ENCODE results near the gene ATP6V0D1.
"Not testable (repeated sequence)": the region's sequence is repeated elsewhere in the genome, so short reads cannot be mapped to it uniquely, and the experiment has no call there.

The ATP6V0D1 gene

DNA sequence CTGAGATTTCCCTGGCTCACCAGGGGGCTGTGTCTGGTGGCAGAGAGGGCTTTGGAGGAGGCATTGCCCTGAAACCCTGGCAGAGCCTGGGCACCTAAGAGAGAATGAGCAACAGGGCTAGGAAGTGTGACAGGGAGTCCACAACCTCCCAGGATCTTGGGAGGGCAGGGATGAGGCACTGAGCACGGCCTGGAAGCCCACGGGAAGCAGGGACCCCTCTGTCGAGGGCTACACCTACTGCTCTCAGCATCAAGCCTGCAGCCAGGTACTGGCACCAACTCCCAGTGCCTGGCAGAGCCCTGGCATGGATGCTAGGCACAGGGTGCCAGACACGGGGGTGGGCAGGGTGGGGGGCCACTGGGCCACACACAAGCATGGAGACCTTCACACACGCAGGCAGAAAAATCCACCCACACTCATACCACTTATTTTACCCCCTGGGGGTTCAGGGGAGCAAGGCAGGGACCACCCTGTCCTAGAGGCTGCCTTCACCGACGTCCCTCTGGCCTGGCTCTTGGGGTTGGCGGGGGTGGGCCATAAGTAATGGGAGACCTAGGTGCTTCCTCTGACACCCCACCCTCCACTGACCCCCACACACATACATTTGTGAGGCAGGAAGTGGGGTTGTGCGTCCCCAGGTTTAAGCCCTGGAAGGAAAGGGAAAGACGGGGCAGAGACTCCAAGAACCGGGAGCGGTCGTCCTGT, 51.0 kb downstream of the ATP6V0D1 start:
- DNase-seq (ENCODE audit: low read depth, low spot score), result no peak

DNA sequence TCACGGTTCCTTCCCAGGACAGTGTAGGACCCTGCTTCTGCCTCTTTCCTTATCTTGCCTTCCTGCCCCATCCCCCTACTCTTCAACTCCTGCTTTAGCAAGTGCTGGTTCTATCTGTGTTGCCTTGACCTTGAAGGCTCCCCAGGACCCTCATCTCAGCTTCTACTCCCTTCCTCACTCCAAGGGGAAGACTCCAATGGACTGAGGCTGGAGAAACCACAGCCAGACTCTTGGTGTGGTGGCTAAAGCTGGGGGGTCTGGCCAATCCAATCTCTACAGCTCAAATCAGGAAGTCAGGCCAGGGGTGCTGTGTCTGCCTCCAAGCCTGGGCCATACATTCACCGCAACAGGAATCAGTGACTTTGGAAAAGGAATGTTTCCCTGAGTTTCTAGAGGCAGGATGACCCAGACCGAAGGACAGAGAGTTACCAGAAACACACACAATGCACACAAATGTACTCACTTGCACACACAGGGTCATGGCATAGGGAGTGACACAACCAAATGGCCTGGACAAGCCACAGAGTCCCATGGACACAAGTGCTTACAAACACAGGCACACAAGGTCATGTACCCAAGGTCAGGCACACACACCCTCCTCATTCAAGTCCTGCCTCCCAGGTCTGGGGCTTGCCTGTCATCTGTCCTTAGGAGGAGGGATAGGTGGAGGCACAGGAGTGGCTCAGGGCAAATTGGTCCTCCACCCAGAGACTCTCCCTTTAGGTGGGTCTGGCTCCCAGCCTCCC, 51.7 kb downstream of the ATP6V0D1 start:
- no peak for DNase-seq (ENCODE audit: low read depth, low spot score)

DNA sequence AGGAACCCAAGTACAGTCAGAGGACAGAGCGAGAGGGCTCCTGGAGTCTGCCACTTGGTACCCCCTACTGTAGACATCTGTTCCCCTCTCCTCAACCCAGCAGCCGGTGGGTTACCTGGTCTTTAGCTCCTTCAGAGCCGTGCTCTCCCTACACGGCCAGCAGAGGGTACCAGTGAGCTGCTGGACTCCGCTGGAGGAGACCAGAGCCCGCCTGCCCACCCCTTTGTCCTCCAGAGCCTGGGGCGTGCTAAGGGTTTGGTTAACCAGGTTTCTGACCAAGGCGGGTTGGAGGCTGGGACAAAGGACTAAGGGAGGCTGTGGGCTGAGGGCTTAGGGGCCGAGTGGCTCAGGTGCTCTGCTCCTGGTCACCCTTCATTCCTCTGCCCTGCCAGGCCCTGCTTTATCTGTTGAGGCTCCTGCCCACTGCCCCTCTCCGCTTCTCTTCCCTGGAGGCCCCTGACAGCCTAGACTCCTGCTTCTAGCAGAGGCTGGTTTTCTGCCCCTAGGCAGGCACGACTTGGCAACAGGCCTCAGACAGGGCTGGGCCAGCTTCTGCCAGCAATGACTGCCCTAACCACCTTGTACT, 52.7 kb downstream of the ATP6V0D1 start:
- DNase-seq (ENCODE audit: low read depth, low spot score), result peak; percentile 23

DNA sequence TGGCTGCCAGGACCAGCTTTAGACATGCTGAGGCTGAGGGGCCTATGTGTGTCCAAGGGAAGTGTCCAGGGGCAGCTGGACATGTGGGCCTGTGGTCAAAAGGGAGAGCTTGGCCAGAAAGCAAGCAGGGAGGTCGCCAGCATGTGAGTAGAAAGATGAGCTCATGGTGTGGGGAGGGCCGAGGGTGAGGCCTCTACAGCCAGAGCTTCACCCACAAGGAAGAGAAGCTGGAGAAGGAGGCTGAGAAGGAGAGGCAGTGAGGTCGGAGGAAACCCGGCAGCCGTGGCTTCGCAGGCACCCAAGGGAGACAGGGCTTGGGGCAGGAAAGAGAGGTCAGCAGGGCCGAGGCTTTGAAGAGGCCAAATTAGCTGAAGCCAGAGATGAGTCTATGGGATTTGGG, 54.0 kb downstream of the ATP6V0D1 start:
- no peak for DNase-seq (ENCODE audit: low read depth, low spot score)

DNA sequence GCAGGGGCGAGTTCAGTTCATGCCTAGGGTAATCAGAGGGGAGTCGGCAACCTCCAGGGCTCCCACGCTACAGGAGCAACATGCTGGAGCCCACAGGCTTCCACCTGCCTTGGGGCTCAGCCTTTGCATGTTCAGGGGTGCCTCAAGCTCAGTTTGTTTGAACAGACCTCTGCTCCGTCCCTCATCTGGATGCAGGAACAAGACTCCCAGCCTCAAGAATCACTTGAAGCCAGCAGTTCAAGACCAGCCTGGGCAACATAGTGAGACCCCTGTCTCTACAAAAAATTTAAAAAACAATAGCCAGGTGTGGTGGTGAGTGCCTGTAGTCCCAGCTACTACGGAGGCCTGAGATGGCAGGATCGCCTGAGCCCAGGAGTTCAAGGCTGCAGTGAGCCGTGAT, 54.9 kb downstream of the ATP6V0D1 start:
- DNase-seq (ENCODE audit: low read depth, low spot score), result no peak

DNA sequence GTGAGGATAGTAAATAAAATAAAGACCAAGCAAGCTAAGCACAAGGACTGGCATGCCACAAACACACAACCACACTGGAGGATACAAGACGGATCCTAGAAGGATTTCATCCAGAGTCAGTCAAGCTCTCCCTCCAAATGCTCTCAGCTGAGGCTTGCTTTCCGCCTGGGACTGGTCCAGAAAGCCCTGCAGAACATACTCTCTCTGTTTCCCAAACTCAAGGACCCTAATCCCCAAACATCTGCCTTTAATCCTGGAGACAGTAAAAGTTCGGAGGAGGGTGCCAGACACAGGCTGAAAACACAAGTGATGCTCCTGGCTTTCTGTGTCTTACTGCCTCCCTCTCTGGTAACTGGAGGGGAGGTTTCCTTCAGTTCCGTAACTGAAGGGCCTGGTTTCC, 55.4 kb downstream of the ATP6V0D1 start:
- no peak for DNase-seq (ENCODE audit: low read depth, low spot score)

DNA sequence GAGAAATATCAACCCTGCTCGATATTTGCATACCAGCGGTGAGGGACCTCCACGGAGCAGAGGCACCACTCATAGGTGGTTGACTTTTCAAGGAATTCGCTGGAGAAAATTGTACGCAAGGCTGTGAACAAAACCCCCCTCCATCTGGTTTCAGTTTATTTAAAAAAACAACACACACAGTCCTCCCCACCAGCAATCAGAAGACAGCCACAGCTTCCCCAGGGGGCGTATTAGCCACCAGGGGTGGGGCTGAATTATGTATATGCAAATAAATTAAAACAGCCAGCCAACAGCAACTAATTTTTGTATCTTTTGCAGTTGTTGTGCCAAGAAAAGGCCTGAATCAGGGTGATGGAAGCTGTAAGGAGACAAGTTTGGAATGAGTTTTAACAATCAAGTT, 55.9 kb downstream of the ATP6V0D1 start:
- DNase-seq (ENCODE audit: low read depth, low spot score), result no peak

DNA sequence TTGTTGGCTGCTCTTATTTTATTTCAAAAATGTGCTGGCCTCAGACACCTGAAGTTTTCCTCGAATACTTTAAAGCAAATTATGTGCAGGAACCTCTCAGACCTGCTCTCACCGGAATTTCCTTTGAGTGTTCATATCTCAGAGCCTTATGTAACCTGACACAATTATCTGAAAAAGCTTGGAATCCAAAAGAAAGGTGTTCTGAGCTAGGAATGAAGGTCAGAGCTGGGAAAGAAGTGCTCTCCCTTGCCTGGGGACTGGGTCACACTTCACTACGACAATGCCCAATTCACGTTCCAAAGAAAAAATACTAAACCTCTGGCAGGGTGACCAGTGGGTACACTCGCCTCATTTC, 56.7 kb downstream of the ATP6V0D1 start:
- no peak for DNase-seq (ENCODE audit: low read depth, low spot score)

DNA sequence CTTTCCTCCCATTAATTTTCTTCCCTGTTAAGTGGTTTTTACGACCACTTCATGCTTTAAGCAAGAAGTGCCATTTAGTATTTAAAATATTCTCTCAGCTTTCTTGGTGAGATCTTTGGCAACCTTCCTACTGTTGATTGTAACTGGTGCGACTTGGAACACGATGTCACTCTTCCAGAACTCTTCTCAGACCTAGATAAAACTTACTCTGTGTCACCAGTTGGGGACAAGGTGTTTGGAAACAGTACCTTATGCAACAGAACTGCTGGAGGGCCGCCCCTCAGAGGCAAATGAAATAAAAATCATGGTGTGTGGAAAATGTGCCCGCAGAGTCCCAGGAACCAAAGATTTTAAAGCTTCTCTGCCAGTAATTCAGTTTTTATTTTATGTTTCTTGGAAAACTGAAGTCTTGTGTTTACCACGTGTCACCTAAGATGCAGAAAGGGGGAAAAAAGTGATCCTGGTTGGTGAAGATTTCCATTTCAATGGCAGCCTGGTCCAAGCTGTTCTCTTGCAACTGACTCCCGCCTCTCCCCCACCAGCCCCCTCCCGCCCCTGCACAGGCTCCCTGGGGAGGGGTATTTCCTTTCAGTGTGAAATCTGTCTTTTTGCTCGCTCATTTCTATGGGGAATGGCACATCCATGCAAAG, 57.2 kb downstream of the ATP6V0D1 start:
- no peak for DNase-seq (ENCODE audit: low read depth, low spot score)

DNA sequence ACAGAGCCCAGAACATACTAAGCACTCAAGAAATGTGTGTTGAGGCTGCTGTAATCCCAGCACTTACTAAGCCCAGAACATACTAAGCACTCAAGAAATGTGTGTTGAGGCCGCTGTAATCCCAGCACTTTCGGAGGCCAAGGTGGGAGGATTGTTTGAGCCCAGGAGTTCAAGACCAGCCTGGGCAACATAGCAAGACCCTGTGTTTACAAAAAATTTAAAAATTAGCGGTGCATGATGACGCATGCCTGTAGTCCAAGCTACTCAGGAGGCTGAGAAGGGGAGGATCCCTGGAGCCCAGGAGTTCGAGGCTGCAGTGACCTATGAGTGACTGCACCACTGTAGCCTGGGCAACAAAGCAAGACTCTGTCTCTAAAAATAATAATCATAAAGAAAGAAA, 57.9 kb downstream of the ATP6V0D1 start:
- no peak for DNase-seq (ENCODE audit: low read depth, low spot score)

DNA sequence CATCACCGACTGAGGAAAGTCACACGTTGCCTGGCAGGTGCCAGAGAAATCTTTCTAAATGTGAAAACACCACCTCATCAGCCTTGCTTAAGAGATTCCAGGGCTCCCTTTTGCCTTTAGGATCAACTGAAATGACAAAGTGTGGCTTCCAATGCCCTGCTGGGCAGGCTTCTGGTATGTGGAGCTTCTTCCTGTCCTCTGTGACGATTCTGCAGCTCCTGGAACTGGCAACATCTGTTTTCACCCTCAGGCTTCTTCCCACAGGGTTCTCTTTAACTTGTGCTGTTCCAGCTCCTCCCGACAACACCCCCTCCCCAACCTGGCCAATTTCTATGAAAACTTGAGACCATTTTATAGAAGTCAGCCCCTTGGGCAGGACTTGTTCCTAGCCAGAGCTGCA, 59.9 kb downstream of the ATP6V0D1 start:
- DNase-seq (ENCODE audit: low read depth, low spot score), result no peak

DNA sequence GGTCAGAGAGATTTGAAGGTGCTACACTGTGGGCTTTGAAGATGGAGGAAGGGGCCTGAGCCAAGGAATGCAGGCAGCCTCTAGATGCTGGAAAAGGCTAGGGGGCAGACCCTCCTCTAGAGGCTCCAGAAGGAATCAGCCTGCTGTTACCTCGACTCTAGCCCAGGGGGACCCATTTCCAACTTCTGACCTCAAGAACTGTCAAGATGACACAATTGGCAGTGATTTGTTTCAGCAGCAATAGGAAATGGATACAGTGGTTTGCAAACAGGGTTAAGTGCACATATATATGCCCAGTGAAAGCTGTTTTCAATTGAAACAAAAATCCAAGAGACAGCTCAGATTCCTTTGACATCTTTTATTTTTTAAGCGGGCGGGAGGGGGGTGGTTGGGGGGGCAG, 61.0 kb downstream of the ATP6V0D1 start:
- DNase-seq (ENCODE audit: low read depth, low spot score), result no peak

DNA sequence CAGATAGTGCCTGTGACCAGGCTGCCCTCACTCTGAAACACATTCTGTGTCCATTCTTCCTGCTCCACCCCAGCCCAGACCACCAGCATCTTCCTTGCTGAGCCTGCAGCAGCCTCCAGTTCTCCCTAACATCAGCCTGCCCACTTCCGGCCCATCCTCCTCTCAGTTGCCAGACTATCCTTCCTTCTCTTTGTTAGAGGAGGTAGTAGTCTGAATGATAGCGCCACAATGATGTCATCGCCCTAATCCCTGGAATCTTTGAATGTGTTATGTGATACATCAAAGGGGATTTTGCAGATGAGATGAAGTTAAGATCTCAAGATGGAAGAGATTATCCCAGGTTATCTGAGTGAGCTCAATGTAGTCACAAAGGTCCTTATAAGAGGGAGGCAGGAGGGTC, 61.5 kb downstream of the ATP6V0D1 start:
- no peak for DNase-seq (ENCODE audit: low read depth, low spot score)

DNA sequence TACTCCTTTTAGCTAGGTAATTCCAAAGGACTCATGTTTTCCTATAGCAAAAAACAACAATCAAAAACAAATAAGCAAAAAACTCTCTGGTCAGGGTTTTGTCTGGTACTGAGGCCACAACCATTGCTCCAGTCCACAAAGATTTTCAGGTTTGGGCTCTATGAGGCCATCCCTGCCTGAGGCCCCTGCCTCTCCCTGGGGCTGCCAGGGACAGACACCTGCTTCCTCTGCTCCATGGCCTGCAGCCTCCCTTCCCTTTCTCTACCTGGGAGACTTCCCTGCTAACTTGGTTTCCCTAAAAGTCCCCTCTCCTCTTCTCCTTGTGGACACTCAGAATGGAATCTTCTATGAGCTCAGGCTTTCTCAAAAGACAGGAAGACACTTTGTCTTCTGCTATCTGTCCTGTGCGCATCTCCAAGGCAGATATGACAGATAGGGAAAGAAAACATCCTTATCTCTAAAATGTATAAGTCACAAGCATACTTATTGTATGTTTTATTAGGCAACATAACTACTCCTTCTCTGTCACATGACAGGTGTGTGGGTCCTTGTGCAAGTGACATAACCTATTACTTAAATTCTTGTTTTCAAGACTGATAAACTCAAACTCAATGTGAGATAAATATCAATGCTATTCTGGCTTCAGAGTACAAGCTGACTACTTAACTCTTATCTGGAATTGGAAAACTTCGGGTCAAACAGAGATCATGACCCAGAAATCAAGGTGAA, 63.5 kb downstream of the ATP6V0D1 start:
- no peak for DNase-seq (ENCODE audit: low read depth, low spot score)

DNA sequence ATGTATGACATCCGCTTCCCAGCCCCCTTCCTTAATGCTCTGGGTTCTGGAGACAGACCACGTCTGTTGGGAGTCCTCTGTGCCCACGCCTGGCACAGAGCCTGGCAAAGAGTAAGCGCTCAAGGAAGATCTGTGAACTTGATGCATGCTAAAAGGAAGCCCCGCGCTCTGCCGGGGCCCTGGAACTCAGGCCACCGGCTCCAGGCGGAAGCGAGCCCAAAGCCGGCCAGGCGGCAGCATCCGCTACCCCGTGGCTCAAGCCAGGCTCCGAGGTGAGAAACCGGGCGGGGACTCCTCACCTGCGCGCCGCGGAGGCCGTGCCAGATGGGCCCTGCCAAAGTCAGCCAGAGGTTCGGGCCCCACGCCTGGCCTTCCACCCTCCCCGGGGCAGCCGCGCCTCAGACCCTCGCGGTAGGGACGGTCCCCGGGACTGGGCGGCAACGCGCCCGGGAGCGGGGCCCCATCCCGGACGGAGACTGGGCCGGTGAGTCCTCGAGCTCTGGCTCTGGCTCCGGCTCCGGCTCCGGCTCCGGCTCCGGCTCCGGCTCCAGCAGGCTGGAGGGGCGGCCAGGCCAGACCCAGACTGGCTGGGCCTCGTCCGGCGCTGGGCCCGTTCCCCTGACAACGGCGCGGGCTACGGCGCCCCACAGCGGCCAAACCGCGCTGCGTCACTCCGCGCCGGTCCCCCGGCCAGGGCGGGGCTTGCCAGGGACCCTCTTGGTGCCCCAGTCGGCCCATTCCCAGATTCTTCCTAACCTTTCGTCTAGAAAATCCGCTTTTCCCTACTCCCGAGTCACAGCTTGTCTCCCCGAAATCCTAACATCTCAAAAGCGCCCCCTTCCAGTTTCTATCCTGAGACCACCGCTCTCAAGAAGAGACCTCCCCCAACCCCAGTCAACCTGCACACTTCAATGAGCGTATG, 64.8 kb downstream of the ATP6V0D1 start, which contains the start of gene ZDHHC1:
Gene ZDHHC1 (minus strand): TSS at position 606 of the 922 bp plus-strand sequence. CDS start 8,702 bp downstream, outside the sequence.
- DNase-seq (ENCODE audit: low read depth, low spot score), result no peak

DNA sequence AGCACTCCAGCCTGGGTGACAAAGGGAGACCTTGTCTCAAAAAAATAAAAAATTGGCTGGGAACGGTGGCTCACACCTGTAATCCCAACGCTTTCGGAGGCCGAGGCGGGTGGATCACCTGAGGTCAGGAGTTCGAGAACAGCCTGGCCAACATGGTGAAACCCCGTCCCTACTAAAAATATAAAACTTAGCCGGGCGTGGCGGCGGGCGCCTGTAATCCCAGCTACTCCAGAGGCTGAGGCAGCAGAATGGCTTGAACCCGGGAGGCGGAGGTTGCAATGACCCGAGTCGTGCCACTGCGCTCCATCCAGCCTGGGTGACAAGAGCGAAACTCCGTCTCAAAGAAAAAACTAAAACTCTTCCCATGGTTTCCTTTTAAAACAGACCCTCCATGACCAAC, 65.5 kb downstream of the ATP6V0D1 start:
- DNase-seq (ENCODE audit: low read depth, low spot score), result not testable (repeated sequence)

DNA sequence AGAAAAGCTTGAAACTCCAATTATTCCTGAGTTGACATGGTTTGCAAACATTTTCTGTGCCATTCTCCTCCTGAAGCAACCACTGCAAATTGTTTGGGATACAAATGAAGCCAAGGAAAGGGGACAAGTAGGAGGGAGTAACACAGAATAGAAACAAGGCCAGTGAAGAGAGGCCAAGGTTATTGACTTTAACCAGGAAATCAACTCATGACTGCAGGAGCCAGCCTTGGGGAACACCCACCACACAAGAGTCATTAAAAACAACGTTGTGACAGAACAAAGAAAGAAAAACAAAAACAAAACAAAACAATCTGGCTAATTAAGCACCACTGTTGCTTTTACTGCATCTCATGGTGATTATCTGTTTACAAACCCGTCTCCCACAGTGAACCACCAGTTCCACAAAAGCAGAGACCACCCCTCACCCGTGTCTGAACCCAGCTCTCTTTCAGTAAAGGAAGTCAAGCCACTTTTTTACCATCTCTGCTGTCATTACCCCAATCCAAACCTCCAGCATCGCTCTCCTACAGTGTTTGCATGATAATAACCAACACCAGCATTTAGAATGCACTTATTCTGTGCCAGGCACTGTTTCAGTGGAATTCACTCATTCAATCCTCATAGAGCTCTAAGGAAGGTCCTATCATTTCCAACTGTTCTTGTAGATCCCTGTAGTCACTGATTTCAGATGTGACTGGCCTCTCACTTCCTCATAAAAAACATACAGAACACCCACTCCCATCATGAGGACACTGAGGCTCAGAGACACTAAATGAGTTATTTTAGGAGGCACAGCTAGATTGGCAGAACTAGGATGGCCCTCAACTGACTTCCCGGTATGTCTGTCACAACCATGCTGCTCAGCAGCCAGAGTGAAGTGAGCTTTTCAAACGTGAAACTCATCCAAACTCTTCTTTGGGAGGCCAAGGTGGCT, 66.7 kb downstream of the ATP6V0D1 start:
- DNase-seq (ENCODE audit: low read depth, low spot score), result no peak

DNA sequence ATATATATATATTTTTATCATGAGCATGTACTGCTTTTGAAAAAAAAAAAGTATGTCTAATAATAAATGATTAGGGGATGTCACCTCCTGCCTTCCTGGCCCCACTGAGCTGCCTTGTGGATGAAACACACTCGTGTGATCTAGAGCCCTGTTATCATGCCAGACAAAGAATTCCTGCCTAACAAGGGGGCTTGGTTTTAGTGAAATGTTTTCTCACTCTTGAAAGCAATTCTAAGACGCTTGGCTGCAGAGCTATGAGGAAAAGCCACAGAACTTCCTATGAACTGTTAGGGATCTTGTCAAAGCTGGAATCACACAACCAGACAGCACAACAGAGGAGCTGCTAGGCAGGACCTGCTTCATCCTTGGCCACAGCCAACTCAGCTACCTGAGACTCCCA, 68.7 kb downstream of the ATP6V0D1 start:
- no peak for DNase-seq (ENCODE audit: low read depth, low spot score)

DNA sequence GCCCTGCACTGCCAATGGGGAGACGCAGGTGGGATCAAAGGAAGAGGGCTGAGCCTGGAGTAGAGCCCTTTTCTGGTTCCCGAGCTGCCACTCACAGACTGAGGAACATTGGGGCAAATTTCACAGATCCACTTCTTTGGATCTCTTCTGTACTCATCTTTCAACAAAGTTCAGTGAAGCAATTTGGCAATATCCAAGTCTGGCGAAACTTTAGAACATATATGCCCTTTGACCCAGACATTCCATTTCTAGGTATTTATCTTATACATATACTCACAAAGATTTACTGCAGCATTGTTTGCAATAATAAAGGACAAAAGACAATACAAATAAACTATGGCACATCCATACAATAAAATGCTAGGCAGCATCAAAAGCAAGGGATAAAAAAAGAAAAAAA, 69.6 kb downstream of the ATP6V0D1 start:
- no peak for DNase-seq (ENCODE audit: low read depth, low spot score)

DNA sequence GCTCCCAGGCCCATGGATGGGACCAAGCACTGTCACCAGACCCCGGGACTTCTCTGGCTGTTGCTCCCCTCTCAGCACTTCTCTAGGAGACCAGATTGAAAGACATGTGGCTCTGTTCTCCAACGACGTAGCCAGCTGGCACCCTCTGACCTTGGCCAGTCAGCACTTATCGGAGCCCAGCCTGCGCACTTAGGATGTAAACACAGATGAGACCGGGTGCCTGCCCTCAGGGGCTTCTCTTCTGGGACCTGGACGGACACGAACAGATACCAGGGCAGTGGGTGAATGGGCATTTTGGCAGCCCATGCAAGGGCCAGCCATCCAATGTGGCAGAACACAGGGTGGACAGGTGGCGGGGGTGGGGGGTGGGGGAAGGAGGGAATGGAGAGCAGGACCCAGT, 71.3 kb downstream of the ATP6V0D1 start:
- DNase-seq (ENCODE audit: low read depth, low spot score), result no peak
